ENCODE data around the gene DENND10. TPM values are rescaled to one million over a fixed set of nuclear protein-coding genes. Genes with fewer than 3 reads are reported as not detected.
"Not testable (repeated sequence)": the region's sequence is repeated elsewhere in the genome, so short reads cannot be mapped to it uniquely, and the experiment has no call there.

The DENND10 gene
- total RNA-seq, 2 donors from 2014 or later = 46.2 to 57.7 TPM

DNA sequence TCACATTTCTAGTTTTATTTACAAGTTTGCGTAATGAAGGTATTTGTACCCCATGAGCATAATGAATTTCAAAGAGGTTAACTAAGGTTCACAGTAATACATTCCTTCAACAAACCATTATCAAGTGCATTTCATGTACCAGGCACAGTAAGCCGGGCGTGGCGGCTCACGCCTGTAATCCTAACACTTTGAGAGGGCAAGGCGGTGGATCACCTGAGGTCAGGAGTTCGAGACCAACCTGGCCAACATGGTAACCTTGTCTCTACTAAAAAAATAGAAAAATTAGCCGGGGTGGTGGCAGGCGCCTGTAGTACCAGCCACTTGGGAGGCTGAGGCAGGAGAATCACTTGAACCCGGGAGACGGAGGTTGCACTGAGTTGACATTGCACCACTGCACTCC lies 19.0 kb upstream of the DENND10 start:
- Mint-ChIP-seq H3K27ac (no peak overlapping the region), H3K9me3 (peaks cover 4% of the 10 kb centered on the region)

DNA sequence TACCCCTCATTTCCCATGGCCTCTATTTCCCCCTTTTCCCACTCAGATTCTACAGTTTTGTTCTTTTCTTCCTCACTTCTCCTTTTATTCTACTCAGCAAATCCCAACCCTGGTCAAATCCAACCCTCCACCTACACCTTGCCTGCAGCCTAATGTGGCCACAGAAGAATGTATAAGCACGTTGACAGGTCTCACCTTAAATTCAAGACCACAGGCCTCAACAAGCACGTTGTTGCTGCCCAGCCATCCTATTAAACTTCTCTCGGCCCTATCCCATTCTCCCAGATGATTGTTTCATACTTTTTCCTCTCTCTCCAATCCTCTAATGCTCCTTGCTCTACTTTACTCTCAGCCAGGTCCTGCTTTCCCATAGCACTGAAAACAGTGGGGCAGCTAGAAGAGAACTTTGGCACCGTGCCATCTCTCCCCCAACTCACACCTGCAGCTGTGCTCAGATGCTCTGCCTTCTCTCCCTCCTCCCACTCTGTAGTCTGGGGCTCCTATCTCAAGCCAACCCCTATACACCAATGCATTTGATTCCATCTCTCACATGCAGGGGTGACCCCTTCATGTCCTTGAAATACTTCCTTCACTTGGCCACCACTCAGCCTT lies 16.5 kb upstream of the DENND10 start:
- Mint-ChIP-seq H3K4me1 (ENCODE audit: low read depth in 2 of 2) (peaks cover 30 to 32% of the 10 kb centered on the region in 2 donors), H3K4me3 (no peak overlapping the region), H3K9me3 (peaks cover 4% of the 10 kb centered on the region), H3K36me3 (no peaks in the 10 kb centered on the region), H3K27ac (no peak overlapping the region), H3K27me3 (no peaks in the 10 kb centered on the region)
- ATAC-seq = no peak
- no peak for DNase-seq (ENCODE audit: low spot score)

More for the DNA sequence above, 19.0 kb upstream of the DENND10 start:
- peaks cover 20 to 21% of the 10 kb centered on the region in 2 donors for H3K4me1 Mint-ChIP-seq (ENCODE audit: low read depth in 2 of 2)
- no peak overlapping the region for H3K4me3 Mint-ChIP-seq
- no peaks in the 10 kb centered on the region for H3K27me3 Mint-ChIP-seq
- no peak for DNase-seq (ENCODE audit: low spot score)
- H3K36me3 Mint-ChIP-seq = peaks cover under 1% of the 10 kb centered on the region
- ATAC-seq = no peak

DNA sequence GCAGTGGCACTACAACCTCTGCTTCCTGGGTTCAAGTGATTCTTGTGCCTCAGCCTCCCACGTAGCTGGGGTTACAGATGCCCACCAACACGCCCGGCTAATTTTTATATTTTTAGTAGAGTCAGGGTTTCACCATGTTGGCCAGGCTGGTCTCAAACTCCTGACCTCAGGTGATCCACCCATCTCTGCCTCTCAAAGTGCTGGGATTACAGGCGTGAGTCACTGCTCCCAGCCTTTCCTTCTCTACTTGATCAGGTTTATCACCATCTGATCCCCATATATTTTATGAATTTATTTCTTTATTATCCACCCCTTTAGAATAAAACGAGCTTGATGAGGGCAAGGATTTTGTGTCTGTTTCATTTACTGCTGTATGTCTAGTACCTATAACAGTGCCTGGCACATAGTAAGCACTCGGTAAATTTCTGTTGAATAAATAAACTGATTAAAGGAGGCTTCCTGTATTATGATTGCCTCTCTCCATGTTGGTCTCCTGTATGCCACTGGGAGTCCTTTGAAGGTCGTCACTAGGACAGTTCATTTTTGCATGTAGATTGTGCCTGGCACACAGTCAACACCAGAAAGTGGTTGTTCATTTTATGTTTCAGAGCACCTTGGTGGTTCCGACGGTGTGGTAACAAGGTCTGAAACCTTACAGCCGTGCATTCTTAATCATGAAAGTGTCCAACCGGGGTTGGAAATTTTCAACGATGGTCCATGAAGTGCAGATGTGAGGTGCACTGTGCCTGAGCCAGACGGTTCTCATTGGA lies 13.7 kb upstream of the DENND10 start:
- peaks cover 4% of the 10 kb centered on the region for H3K9me3 Mint-ChIP-seq
- no peaks in the 10 kb centered on the region for H3K36me3 Mint-ChIP-seq
- H3K27ac Mint-ChIP-seq = peak overlapping the region; percentile 24 to 70
- ATAC-seq = peak; percentile 52 to 74
- no peak for DNase-seq (ENCODE audit: low spot score)
- H3K4me1 Mint-ChIP-seq (ENCODE audit: low read depth in 2 of 2) = peaks cover 36 to 38% of the 10 kb centered on the region in 2 donors
- H3K4me3 Mint-ChIP-seq = peak overlapping the region; percentile 58
- no peaks in the 10 kb centered on the region for H3K27me3 Mint-ChIP-seq

DNA sequence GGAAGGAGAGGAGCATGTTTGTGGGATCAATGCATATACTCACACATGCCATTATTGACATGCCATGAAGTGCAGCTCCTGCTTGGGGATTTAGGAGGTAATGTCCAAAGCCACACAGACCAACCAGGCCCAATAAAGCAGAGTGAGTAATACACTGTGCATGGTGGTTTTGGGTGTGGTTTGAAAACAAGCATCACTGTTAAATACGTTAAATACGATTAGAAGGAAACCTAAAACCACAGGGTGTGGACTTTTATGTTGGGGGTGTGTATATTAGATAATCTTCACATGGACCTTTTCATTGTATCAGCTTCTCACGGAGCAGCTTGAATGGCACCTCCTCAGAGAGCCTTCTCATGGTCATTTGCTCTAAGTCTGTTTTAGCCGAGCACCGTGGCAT lies 12.9 kb upstream of the DENND10 start:
- Mint-ChIP-seq H3K9me3 (peaks cover 4% of the 10 kb centered on the region), H3K4me3 (peak overlapping the region; percentile 58), H3K27me3 (no peaks in the 10 kb centered on the region), H3K36me3 (no peaks in the 10 kb centered on the region), H3K4me1 (ENCODE audit: low read depth in 2 of 2) (peaks cover 39 to 42% of the 10 kb centered on the region in 2 donors), H3K27ac (peak overlapping the region; percentile 24 to 70)
- no peak for DNase-seq (ENCODE audit: low spot score)
- peak; percentile 82 to 92 for ATAC-seq

DNA sequence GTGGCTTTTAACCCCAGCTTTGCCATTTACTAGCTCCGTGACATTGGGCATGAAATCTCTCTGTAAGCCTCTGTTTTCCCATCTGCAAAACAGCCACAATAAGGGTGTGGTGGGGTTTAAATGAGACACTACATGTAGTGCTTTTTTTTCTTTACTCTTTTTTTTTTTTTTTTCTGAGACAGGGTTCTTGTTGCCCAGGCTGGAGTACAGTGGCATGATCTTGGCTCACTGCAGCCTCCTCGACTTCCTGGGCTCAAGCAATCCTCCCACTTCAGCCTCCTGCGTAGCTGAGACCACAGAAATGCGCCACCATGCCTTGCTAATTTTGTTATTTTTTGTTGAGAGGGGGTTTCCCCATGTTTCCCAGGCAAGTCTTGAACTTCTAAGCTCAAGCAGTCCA lies 8.3 kb upstream of the DENND10 start:
- no peak for DNase-seq (ENCODE audit: low spot score)
- Mint-ChIP-seq H3K27me3 (no peaks in the 10 kb centered on the region), H3K4me3 (no peak overlapping the region), H3K27ac (peak overlapping the region in 1 of 2 donors; percentile 9), H3K9me3 (no peaks in the 10 kb centered on the region), H3K36me3 (no peaks in the 10 kb centered on the region), H3K4me1 (ENCODE audit: low read depth in 2 of 2) (peaks cover 28 to 35% of the 10 kb centered on the region in 2 donors)
- no peak for ATAC-seq

DNA sequence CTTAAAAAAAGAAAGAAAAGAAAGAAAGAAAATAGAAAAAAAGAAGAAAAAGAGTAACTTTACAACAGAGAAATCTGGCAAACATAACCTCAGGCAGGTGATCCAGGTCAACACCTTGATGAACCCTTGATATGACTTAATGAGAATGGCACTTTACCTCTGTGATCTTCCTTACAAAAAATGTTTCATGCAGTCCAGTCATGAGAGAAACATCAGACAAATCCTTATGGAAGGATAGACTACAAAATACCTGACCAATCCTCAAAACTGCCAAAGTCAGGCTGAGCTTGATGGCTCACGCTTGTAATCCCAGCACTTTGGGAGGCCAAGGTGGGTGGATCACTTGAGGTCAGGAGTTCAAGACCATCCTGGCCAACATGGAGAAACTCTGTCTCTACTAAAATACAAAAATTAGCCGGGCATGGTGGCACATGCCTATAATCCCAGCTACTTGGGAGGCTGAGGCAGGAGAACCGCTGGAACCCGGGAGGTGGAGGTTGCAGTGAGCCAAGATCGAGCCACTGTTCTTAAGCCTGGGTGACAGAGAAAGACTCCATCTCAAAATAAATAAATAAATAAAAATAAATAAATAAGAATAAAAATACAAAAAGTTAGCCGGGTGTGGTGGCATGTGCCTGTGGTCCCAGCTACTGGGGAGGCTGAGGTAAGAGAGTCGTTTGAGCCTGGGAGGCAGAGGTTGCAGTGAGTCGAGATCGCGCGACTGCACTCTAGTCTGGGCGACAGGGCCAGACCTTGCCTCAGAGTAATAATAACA lies 7.1 kb upstream of the DENND10 start:
- not testable (repeated sequence) for H3K36me3 Mint-ChIP-seq; H3K9me3 Mint-ChIP-seq; H3K4me3 Mint-ChIP-seq; DNase-seq (ENCODE audit: low spot score); ATAC-seq; H3K27me3 Mint-ChIP-seq
- Mint-ChIP-seq H3K4me1 (ENCODE audit: low read depth in 2 of 2) (peaks cover 29 to 35% of the 10 kb centered on the region in 2 donors), H3K27ac (peak overlapping the region in 1 of 2 donors; percentile 9)

DNA sequence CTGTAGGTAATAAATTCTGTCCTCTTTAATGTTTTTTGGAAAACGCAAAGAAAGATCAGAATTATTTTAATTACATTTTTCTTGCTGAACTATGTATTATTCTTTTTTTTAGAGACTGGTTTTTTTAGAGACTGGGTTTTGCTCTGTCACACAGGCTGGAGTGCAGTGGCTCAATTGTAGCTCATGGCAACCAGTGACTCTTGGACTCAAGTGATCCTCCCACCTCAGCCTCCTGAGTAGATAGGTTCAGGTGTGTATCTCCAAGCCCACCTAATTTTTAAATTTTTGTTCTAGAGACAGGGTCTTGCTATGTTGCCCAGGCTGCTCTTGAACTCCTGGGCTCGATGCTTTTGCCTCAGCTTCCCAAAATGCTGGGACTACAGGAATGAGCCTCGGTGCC lies 5.3 kb upstream of the DENND10 start:
- ATAC-seq (no peak), DNase-seq (ENCODE audit: low spot score) (no peak)
- no peaks in the 10 kb centered on the region for H3K36me3 Mint-ChIP-seq
- H3K9me3 Mint-ChIP-seq = no peaks in the 10 kb centered on the region
- peaks cover 22 to 30% of the 10 kb centered on the region in 2 donors for H3K4me1 Mint-ChIP-seq (ENCODE audit: low read depth in 2 of 2)
- H3K27me3 Mint-ChIP-seq = no peaks in the 10 kb centered on the region
- H3K4me3 Mint-ChIP-seq = no peak overlapping the region
- H3K27ac Mint-ChIP-seq = no peak overlapping the region

DNA sequence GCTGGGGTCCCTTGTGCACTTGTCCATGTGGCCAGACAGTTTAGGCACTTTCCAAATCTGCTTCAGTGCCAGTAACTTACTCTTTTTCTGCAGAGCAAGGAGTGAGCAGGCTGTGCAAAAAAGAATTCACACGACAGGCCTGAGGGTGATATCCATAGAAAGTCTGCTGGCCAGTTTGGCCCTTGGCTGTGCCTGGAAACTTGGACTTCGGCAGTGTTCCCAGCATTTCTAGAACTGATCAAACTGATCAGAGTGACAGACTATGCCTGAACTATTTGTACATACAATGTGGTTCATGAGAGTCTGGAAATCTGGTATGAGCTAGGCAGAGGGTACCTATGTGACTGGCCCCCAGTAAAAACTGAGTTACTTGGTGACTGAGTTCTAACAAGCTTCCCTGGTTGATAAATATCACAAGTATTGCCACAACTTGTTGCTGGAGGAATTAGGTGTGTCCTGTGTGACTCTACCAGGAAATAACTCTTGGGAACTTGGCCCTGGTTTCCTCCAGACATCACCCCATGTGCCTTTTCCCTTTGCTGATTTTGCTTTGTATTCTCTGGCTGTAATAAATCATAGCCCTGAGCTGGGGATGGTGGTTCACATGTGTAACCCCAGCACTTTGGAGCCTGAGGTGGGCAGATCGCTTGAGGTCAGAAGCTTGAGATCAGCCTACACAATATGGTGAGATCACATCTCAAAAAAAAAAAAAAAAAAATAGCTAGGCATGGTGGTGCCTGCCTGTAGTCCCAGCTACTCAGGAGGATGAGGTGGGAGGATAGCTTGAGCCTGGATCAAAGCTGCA lies 3.3 kb upstream of the DENND10 start:
- Mint-ChIP-seq H3K36me3 (no peaks in the 10 kb centered on the region), H3K4me1 (ENCODE audit: low read depth in 2 of 2) (peaks cover 24 to 33% of the 10 kb centered on the region in 2 donors), H3K27me3 (no peaks in the 10 kb centered on the region), H3K9me3 (no peaks in the 10 kb centered on the region), H3K4me3 (no peak overlapping the region), H3K27ac (peak overlapping the region; percentile 8 to 48)
- no peak for ATAC-seq
- no peak for DNase-seq (ENCODE audit: low spot score)

DNA sequence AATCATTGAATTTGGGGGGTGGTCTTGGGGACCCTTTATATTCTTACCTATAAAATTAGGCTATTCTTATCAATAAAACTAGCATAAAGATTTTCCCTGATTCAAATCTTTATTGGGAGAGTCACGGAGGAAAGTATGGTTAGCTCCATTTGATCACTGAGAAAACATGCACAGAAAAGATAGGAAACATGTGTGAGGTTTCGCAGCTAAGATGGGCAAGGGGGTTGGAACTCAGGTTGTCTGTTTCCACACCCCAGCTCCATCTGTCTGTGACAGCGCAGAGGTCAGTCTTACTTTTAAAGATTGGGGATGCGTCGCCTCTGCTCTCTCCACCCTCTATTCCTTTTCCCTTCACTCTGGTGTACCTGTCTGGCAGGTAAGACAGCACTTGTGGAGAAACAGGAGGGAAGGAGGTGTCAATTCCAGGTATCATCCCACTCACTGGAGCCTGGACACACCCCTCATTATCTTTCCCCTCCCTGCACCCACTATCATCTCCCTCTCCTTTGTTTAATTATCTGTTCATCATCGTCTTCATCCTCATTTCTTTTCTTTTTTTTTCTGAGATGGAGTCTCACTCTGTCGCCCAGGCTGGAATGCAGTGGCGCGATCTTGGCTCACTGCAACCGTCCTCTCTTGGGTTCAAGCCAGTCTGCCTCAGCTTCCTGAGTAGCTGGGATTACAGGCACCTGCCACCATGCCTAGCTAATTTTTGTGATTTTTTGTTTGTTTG lies 2.4 kb upstream of the DENND10 start:
- Mint-ChIP-seq H3K9me3 (no peaks in the 10 kb centered on the region), H3K36me3 (no peaks in the 10 kb centered on the region), H3K4me1 (ENCODE audit: low read depth in 2 of 2) (peaks cover 19 to 24% of the 10 kb centered on the region in 2 donors), H3K27ac (peak overlapping the region; percentile 6 to 20), H3K4me3 (no peak overlapping the region), H3K27me3 (no peaks in the 10 kb centered on the region)
- DNase-seq (ENCODE audit: low spot score) = no peak
- no peak for ATAC-seq

DNA sequence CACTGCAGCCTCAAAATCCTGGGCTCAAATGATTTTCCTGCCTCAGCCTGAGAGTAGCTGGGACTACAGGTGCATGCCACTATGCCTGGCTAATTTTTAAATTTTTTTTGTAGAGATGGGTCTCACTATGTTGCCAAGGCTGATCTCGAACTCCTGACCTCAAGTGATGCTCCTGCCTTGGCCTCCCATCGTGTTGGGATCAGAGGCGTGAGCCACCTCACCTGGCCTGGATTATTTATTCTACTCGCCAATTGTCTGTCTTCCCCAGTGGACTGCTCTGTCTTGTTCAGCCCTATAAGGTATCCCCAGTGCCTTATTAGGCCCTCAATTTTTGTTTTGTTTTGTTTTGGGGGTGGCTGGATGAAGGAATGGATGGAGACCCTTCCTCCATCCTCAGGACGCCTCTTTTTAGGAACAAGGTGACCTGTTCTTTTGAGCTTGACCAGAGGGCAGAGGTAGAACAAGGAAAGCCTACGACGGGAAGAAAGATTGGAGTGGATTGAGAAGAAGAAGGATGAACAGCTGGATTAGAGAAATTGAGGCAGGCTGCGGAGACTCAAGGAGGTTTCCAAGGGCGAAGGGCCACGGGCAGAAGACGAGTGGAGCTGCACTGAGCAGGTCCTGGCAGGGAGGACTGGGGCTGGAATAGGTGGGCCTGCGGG lies 541 bp upstream of the DENND10 start:
- DNase-seq (ENCODE audit: low spot score) = no peak
- Mint-ChIP-seq H3K27me3 (no peaks in the 10 kb centered on the region), H3K4me1 (ENCODE audit: low read depth in 2 of 2) (peaks cover 19 to 24% of the 10 kb centered on the region in 2 donors), H3K9me3 (no peaks in the 10 kb centered on the region), H3K4me3 (peak overlapping the region; percentile 70), H3K36me3 (no peaks in the 10 kb centered on the region), H3K27ac (peak overlapping the region; percentile 19 to 56)
- ATAC-seq = no peak

DNA sequence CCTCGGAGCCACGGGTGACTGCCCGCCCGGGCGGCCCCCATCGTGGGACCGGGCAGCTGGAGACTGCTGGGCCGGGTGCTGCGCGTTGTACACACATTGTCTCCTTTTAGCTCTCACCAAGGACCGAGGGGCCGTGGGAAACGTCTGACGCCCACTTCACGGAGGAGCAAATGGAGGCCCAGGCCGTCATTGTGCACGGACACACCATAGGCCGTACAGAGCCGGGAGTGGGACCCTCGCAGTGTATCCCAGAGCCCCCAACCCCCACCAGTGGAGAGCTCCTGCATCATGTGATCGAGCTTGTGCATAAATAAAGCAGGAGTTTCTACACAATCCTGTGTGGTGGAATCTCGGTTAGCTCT lies 722 bp downstream of the DENND10 start:
- Mint-ChIP-seq H3K27me3 (no peaks in the 10 kb centered on the region), H3K4me3 (peak overlapping the region; percentile 87), H3K36me3 (no peaks in the 10 kb centered on the region), H3K27ac (no peak overlapping the region), H3K9me3 (no peaks in the 10 kb centered on the region), H3K4me1 (ENCODE audit: low read depth in 2 of 2) (peaks cover 19 to 24% of the 10 kb centered on the region in 2 donors)
- ATAC-seq = no peak
- DNase-seq (ENCODE audit: low spot score) = no peak

DNA sequence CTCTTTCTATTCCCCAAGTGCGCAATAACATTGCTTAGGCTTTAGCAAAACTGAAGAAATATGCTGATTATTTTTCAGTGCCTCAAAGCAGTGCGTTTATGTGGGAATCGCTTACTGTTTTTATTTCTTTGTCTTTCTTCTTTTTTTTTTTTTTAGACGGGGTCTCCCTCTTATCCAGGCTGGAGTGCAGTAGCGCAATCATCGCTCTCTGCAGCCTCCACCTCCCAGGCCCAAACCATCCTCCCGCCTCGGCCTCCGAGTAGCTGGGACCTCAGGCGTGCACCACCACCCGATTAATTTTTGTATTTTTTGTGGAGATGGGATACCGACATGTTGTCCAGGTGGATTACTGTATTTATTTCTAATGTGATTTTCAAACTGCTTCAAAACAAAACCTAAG lies 1.2 kb downstream of the DENND10 start:
- Mint-ChIP-seq H3K4me3 (peak overlapping the region; percentile 87), H3K4me1 (ENCODE audit: low read depth in 2 of 2) (peaks cover 18 to 24% of the 10 kb centered on the region in 2 donors), H3K9me3 (no peaks in the 10 kb centered on the region), H3K27me3 (no peaks in the 10 kb centered on the region), H3K27ac (peak overlapping the region; percentile 24 to 62), H3K36me3 (no peaks in the 10 kb centered on the region)
- ATAC-seq (no peak), DNase-seq (ENCODE audit: low spot score) (no peak)

All from natural killer cell treated with Interleukin-12 subunit alpha and Interleukin-12 subunit beta and Interleukin-15 and Interleukin-18, amount 100 ng/mL, for 72 hours (primary cell).